Non-pigmented ciliary epithelial cell (primary cell): ENCODE results near the gene TAS2R20.
"Not testable (repeated sequence)": the region's sequence is repeated elsewhere in the genome, so short reads cannot be mapped to it uniquely, and the experiment has no call there.

Experiments used
- DNase-seq: peaks from one replicate; pipeline ENCODE4 v3.0.0-alpha.2; 2010; ENCODE audit warnings: low read depth

The TAS2R20 gene, protein sequence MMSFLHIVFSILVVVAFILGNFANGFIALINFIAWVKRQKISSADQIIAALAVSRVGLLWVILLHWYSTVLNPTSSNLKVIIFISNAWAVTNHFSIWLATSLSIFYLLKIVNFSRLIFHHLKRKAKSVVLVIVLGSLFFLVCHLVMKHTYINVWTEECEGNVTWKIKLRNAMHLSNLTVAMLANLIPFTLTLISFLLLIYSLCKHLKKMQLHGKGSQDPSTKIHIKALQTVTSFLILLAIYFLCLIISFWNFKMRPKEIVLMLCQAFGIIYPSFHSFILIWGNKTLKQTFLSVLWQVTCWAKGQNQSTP

GRCh38 chr12:10998204-10998603, at the start of gene TAS2R20:
Gene TAS2R20 (minus strand): TSS chr12:10998304. CDS start chr12:10997875, 429 bp downstream.
- no peak for DNase-seq

GRCh38 chr12:11041366-11041765, 43.3 kb upstream of the TAS2R20 start:
- DNase-seq = not testable (repeated sequence)

- no peak for DNase-seq
Measured at GRCh38 chr12:11040162-11040561, 42.1 kb upstream of the TAS2R20 start.

- no peak for DNase-seq
Measured at GRCh38 chr12:11039171-11039570, 41.1 kb upstream of the TAS2R20 start.

- not testable (repeated sequence) for DNase-seq
Measured at GRCh38 chr12:11033959-11034358, 35.9 kb upstream of the TAS2R20 start.

DNA sequence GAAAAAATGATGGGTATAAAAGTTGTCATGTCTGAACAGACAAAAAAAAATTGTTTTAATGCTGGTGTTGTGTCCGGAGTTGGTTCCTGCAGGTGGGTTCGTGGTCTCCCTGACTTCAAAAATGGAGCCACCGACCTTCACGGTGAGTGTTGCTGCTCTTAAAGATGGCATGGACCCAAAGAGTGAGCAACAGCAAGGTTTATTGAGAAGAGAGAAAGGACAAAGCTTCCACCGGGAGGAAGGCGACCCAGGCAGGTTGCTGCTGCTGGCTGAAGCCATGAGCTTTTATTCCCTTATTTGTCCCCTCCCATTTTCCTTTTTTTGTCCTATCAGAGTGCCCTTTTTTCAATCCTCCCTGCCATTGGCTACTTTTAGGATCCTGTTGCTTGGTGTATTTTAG, 33.2 kb upstream of the TAS2R20 start, which contains the start of gene TAS2R31:
Gene TAS2R31 (minus strand): TSS at position 101 of the 400 bp plus-strand sequence. CDS start 72 bp downstream, at position 29.
- no peak for DNase-seq

GRCh38 chr12:11026118-11026517, 28.0 kb upstream of the TAS2R20 start:
- DNase-seq = no peak

- DNase-seq = no peak
Measured at GRCh38 chr12:11023387-11023786, 25.3 kb upstream of the TAS2R20 start.

GRCh38 chr12:11022520-11022919, 24.4 kb upstream of the TAS2R20 start, which contains the start of gene TAS2R19:
Gene TAS2R19 (minus strand): TSS chr12:11022620. CDS start chr12:11022571, 49 bp downstream.
- no peak for DNase-seq

DNA sequence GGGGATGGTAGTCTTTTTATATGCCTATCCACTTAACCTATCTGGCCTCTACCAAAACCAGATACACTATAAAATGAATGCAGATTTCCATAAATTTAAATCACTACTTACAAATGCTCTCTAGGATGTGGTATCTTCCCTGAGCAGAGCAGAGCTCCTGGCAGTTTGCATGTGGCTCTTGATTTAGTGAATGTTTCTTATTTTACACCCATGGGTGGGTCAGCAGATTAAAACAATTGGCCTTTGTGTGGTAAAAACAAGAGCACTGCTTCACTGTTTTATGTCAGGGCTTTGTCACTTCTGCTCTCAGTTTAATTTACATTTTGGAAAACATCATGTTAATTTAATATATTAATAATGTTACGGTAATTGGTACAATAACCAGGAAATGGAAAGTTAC, 18.8 kb upstream of the TAS2R20 start:
- DNase-seq = no peak

GRCh38 chr12:11015775-11016430, 17.8 kb upstream of the TAS2R20 start:
- DNase-seq = no peak

GRCh38 chr12:11014234-11014633, 16.1 kb upstream of the TAS2R20 start:
- DNase-seq = peak; percentile 2

DNA sequence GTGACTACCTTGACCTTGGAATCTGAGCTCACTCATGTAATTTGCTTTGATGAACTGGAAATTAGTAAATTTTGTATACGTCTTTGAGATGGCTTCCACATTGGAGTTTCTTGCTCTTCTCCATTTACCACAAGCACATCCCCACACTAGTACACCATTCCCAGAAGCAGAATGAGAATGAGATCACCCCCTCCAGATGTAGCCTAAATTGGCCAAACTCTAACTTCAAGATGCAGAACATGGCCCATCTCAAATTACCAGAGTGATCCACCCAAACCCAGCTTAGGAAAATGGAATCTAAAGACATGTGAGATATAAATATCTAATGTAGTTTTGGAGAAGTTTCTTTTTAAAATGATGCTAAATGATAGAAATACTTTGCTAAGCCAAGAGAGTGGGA, 9.5 kb upstream of the TAS2R20 start:
- no peak for DNase-seq

DNA sequence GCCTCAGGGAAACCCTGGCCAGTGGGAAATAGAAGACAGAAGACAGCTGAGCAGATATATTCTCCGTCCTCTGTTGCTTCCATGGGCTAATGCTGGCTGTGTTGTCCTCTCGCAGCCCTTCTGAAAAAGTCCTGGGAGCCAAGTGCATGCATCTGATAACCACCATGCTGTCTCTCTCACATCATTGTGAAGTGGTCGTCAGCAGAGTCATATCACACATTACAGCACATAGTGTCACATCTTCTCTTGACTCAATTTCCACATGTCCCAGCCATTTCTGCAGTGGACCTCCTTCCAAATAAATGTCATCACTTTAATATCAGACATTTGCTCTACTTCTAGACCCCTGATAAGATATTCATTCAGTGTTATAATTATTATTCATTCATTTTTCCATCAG, 3.8 kb downstream of the TAS2R20 start:
- DNase-seq = no peak

DNA sequence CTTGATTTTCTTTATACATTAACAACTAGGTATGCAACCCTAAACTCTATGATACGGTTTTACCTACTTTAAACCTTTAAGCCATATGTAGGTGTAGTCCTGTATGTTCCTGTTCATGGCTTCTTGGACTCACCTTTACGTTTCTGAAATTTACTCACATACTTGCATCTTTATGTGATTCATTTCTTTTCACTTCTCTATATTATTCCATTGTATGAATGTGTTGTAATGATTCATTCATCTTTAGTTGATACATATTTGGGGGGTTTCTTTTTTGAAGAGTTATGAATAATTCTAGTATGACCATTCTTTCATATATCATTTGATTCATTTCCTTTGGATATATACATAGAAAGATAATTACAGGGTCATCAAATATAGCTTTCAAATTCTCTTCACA, 9.0 kb downstream of the TAS2R20 start:
- DNase-seq = no peak

DNA sequence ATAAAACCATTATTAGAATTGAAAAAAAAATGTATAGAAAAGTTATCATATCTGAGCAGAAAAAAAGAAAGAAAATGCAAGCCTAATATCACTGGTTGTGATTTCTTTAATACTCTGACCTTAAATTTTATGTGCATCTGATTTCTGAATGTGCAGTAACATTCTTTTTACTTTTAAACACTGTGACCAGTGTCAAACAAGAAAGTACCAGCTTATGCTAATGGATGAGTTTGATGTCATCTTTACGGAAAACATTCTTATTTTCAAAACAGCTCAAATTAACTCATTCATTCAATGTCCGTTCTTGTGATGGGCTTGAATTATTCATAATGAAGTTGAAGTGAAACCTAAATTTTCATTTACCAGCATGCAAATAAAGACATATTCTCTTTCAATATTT, 11.3 kb downstream of the TAS2R20 start, which contains the start of gene TAS2R50:
Gene TAS2R50 (minus strand): TSS at position 101 of the 400 bp plus-strand sequence. CDS start 52 bp downstream, at position 49.
- no peak for DNase-seq

DNA sequence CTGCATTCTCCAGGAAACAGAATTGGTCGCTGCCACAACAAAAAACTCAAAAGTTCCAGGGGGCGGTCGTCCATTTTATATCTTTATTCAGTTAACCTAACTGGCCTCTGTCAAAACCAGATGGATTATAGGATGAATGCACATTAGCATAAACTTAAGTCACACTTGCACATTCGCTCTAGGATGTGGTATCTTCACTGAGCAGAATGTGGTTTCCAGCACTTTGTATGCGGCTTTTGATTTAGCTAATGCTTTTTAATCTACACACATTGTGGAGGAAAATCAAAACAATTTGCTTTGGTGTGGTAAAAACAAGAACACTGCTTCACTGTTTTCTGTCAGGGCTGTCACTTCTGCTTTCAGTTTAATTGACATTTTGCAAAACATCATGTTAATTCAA, 15.9 kb downstream of the TAS2R20 start:
- no peak for DNase-seq

- DNase-seq = no peak
Measured at GRCh38 chr12:10974965-10975364, 23.1 kb downstream of the TAS2R20 start.

- peak; percentile 31 for DNase-seq
Measured at GRCh38 chr12:10968765-10969456, 29.2 kb downstream of the TAS2R20 start.

- DNase-seq = peak; percentile 34
Measured at GRCh38 chr12:10967409-10967808, 30.7 kb downstream of the TAS2R20 start.

DNA sequence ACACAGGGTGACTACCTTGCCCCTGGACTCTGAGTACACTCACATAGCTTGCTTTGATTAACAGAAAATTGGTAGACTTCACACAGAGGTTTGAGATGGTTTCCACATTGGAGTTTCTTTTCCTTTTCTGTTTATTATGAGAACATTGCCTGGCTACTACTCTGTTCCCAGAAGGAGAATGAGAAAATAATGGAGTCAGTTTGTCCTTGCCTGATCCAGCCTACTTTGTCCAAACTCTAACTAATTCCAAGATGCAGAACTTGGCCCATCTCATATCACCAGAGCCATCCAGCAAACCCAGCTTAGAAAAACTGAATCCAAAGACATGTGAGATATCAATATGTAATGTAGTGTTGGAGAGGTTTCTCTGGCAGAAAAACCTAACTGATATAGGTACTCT, 31.8 kb downstream of the TAS2R20 start:
- DNase-seq = no peak

GRCh38 chr12:10965476-10965875, 32.6 kb downstream of the TAS2R20 start:
- no peak for DNase-seq

GRCh38 chr12:10960211-10960610, 37.9 kb downstream of the TAS2R20 start:
- no peak for DNase-seq
